Gastroesophageal sphincter (tissue), 4 donors: Measurements from ENCODE around the gene SCN4A. TPM values are rescaled to one million over a fixed set of nuclear protein-coding genes. Genes with fewer than 3 reads are reported as not detected.
"Not testable (repeated sequence)": the region's sequence is repeated elsewhere in the genome, so short reads cannot be mapped to it uniquely, and the experiment has no call there.

Source experiments
- ATAC-seq: fragments of 150-250 bp; one replicate; pipeline ENCODE4 v1.9.1; 2016; ENCODE audit warnings: mild to moderate bottlenecking, moderate library complexity
- H3K27ac ChIP-seq, 4 donors: fragments of 200-600 bp; sonication (generic) in 3 of 4; 1 replicate in 3 of 4; 2 replicates in 1 of 4; pipeline ENCODE4 v1.5.1; 2016 to 2019
- H3K27me3 ChIP-seq: fragments of 200-600 bp; sonication (generic); one replicate; pipeline ENCODE4 v1.5.1; 2019
- H3K36me3 ChIP-seq, 2 donors: fragments of 200-600 bp; sonication (generic); one replicate each; pipeline ENCODE4 v1.5.1; 2019; ENCODE audit warnings: control low read depth in 1 of 2
- H3K4me1 ChIP-seq, 3 donors: fragments of 200-600 bp; sonication (generic); 1 replicate in 2 of 3; 2 replicates in 1 of 3; pipeline ENCODE4 v1.5.1; 2016 to 2019; ENCODE audit warnings: control low read depth in 2 of 3
- H3K4me3 ChIP-seq, 2 donors: fragments of 200-600 bp; sonication (generic); one replicate each; pipeline ENCODE4 v1.5.1; 2019; ENCODE audit warnings: mild to moderate bottlenecking in 1 of 2, moderate library complexity in 1 of 2
- H3K9me3 ChIP-seq, 3 donors: fragments of 200-600 bp; sonication (generic); one replicate each; pipeline ENCODE4 v1.5.1; 2017 to 2019; ENCODE audit warnings: control low read depth in 2 of 3
- CTCF ChIP-seq, 4 experiments: fragments of 200-600 bp in 2 of 4; fragments of 450-650 bp in 2 of 4; sonication (generic) in 1 of 4; IDR thresholded peaks; one replicate each; pipeline ENCODE4 v1.5.1; 2017 to 2019; ENCODE audit warnings: antibody characterized with exemption in 4 of 4, mild to moderate bottlenecking in 2 of 4, moderate library complexity in 2 of 4
- EP300 ChIP-seq: sonication (generic); formaldehyde crosslinking; IDR thresholded peaks from one replicate; pipeline ENCODE4 v1.6.1; 2017; ENCODE audit warnings: antibody characterized with exemption, mild to moderate bottlenecking
- POLR2A ChIP-seq, 2 donors: fragments of 450-650 bp; IDR thresholded peaks; one replicate each; pipeline ENCODE4 v1.6.1; 2017; ENCODE audit warnings: antibody characterized with exemption in 2 of 2, mild to moderate bottlenecking in 2 of 2, moderate library complexity in 1 of 2
- POLR2AphosphoS5 ChIP-seq: sonication (generic); formaldehyde crosslinking; IDR thresholded peaks from one replicate; pipeline ENCODE4 v1.6.1; 2017; ENCODE audit warnings: antibody characterized with exemption
- WGBS, 2 donors: methylation state at CpG; one replicate each; pipeline ENCODE4 v1.1.5; 2018; ENCODE audit warnings: low coverage in 1 of 2; 5-methylcytosine and 5-hydroxymethylcytosine counted together
- total RNA-seq, 4 donors: library from RNA; depleted of rRNA; stranded (reverse); fragments of >200 nt; gene quantifications; one replicate each; pipeline ENCODE4 v1.1.0, GENCODE V29; 2016

Gene SCN4A
- total RNA-seq, 4 donors from 2014 or later: 0.15 to 0.47 (median 0.35) TPM

GRCh38 chr17:63928172-63928666 lies 44.5 kb downstream of the SCN4A start:
- TF ChIP-seq POLR2A (IDR thresholded peaks at IDR 0.05): no peak
- H3K27ac ChIP-seq: no peak overlapping the region
- no peak overlapping the region for H3K4me3 ChIP-seq
- H3K4me1 ChIP-seq: peaks cover 0 to 17% (median 4%) of the 10 kb centered on the region in 3 donors
- 100% methylated on average over 1 of the region's 10 CpGs; no CpG with 5 or more reads in 1 of the 2 donors for WGBS, 2 donors
- H3K27me3 ChIP-seq: no peaks in the 10 kb centered on the region
- no peaks in the 10 kb centered on the region for H3K36me3 ChIP-seq
- no peak for ATAC-seq
- H3K9me3 ChIP-seq: no peaks in the 10 kb centered on the region

- no peak for TF ChIP-seq POLR2A (IDR thresholded peaks at IDR 0.05)
- no peak for TF ChIP-seq CTCF (IDR thresholded peaks at IDR 0.05)
- no peak for TF ChIP-seq EP300
- no peak for TF ChIP-seq POLR2AphosphoS5
Measured at GRCh38 chr17:63927464-63928171, 45.1 kb downstream of the SCN4A start.

GRCh38 chr17:63926164-63926563 lies 46.6 kb downstream of the SCN4A start:
- no peak overlapping the region for H3K4me3 ChIP-seq
- no peaks in the 10 kb centered on the region for H3K36me3 ChIP-seq
- no peak overlapping the region for H3K27ac ChIP-seq
- TF ChIP-seq CTCF (IDR thresholded peaks at IDR 0.05) (no peak), EP300 (no peak), POLR2A (IDR thresholded peaks at IDR 0.05) (no peak), POLR2AphosphoS5 (no peak)
- no peaks in the 10 kb centered on the region for H3K27me3 ChIP-seq
- no peaks in the 10 kb centered on the region for H3K9me3 ChIP-seq
- peaks cover 0 to 5% (median 0%) of the 10 kb centered on the region in 3 donors for H3K4me1 ChIP-seq
- ATAC-seq: no peak
- 95 to 100% methylated on average over 2 of the region's 2 CpGs for WGBS, 2 donors

More at GRCh38 chr17:63927464-63928171, 45.1 kb downstream of the SCN4A start:
- peaks cover 0 to 17% (median 4%) of the 10 kb centered on the region in 3 donors for H3K4me1 ChIP-seq
- no peaks in the 10 kb centered on the region for H3K9me3 ChIP-seq
- no peaks in the 10 kb centered on the region for H3K27me3 ChIP-seq
- ATAC-seq: no peak
- no peak overlapping the region for H3K27ac ChIP-seq
- no peak overlapping the region for H3K4me3 ChIP-seq
- H3K36me3 ChIP-seq: no peaks in the 10 kb centered on the region
- WGBS, 2 donors: 52% methylated on average over 4 of the region's 8 CpGs; no CpG with 5 or more reads in 1 of the 2 donors

- TF ChIP-seq CTCF (IDR thresholded peaks at IDR 0.05) (no peak), POLR2AphosphoS5 (no peak), POLR2A (IDR thresholded peaks at IDR 0.05) (no peak), EP300 (no peak)
- H3K4me3 ChIP-seq: no peak overlapping the region
- H3K9me3 ChIP-seq: no peaks in the 10 kb centered on the region
- H3K27me3 ChIP-seq: no peaks in the 10 kb centered on the region
- WGBS, 2 donors: 67 to 92% methylated on average over 2 to 3 of the region's 5 CpGs
- H3K27ac ChIP-seq: no peak overlapping the region
- ATAC-seq: no peak
- no peaks in the 10 kb centered on the region for H3K4me1 ChIP-seq
- no peaks in the 10 kb centered on the region for H3K36me3 ChIP-seq
Measured at GRCh38 chr17:63925615-63926014, 47.1 kb downstream of the SCN4A start.

GRCh38 chr17:63922402-63922801 lies 50.3 kb downstream of the SCN4A start:
- ATAC-seq, H3K4me3 ChIP-seq, H3K27ac ChIP-seq, H3K36me3 ChIP-seq, H3K4me1 ChIP-seq, H3K9me3 ChIP-seq: not testable (repeated sequence)
- 75 to 80% methylated on average over 6 to 9 of the region's 9 CpGs for WGBS, 2 donors
- H3K27me3 ChIP-seq: peaks cover 19% of the 10 kb centered on the region

- not testable (repeated sequence) for H3K36me3 ChIP-seq, ATAC-seq
Measured at GRCh38 chr17:63920779-63921178, 51.9 kb downstream of the SCN4A start.

GRCh38 chr17:63920050-63920449 lies 52.7 kb downstream of the SCN4A start:
- H3K4me3 ChIP-seq, H3K27ac ChIP-seq, H3K9me3 ChIP-seq, ATAC-seq, H3K36me3 ChIP-seq, H3K4me1 ChIP-seq: not testable (repeated sequence)
- H3K27me3 ChIP-seq: peaks cover 20% of the 10 kb centered on the region
- 61 to 75% methylated on average over 3 to 5 of the region's 6 CpGs for WGBS, 2 donors

More at GRCh38 chr17:63920779-63921178, 51.9 kb downstream of the SCN4A start:
- not testable (repeated sequence) for H3K27ac ChIP-seq, H3K9me3 ChIP-seq, H3K4me1 ChIP-seq, H3K4me3 ChIP-seq
- H3K27me3 ChIP-seq: peaks cover 20% of the 10 kb centered on the region
- 80% methylated on average over 1 of the region's 5 CpGs; no CpG with 5 or more reads in 1 of the 2 donors for WGBS, 2 donors
